ENCODE results near the gene RXRG. TPM values are rescaled to one million over a fixed set of nuclear protein-coding genes. Genes with fewer than 3 reads are reported as not detected.
A peak's percentile ranks its signal among the peaks of the same experiment; 100 is the strongest.

Gene RXRG
- total and polyA plus RNA-seq, 11 donors, result 0.91 to 11.4 (median 2.3) TPM

DNA sequence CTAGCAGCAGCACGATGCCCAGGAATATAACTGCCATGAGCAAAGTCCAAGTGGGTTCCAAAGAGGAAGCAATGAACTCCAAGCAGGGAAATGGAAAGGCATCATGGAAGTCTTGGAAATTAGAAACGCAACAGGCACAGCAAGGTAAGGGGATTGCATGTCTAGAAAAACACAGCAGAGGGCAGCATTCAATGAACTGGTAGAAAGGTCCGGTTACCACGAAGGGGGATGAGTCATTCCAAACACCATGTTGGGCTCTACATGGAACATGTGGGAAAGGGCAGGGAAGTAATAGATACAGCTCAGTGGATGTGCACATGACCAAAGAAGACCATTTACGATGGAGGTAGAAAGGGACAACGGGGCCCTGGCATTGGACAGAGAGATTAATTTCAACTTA is 36.4 kb downstream of the RXRG start:
- no peak overlapping the region for H3K27ac ChIP-seq

DNA sequence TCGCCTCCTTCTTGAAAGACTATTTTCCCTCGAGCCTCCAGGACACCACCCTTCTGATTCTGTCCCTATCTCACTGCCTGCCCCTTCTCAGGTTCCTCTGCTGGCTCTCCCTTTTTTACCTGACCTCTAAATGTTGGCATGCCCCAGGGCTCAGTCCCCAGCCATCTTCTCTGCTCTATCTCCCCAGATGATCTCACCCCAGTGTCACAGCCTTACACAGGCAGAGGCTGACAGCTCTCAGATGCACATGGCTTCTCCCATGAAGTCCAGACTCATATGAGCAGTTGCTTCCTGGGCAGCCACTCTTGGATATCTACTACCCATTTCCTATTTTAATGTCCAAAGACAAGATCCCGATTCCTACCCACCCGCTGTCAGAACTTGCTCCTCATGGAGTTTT is 37.5 kb downstream of the RXRG start:
- WGBS, 4 donors, result 78 to 94% (median 91%) methylated on average over 4 of the region's 4 CpGs
- no peaks in the 10 kb centered on the region for H3K36me3 ChIP-seq
- DNase-seq (no peak), ATAC-seq (no peak)
- no peak overlapping the region for H3K27ac ChIP-seq
- H3K9me3 ChIP-seq, result no peaks in the 10 kb centered on the region
- peaks cover 0 to 29% (median 6%) of the 10 kb centered on the region in 12 donors for H3K4me1 ChIP-seq
- intact Hi-C loops (cut with DNase I), result loop anchor here in 3 of 10 donors (5.0 to 10.0 kb wide), 3 partner anchors 90 to 507 kb away; partner anchors contain the start of gene LRRC52 (in 2 of the 3)
- H3K4me3 ChIP-seq, result no peak overlapping the region
- peaks cover 0 to 6% (median 0%) of the 10 kb centered on the region in 9 donors for H3K27me3 ChIP-seq
- TF ChIP-seq POLR2A (IDR thresholded peaks at IDR 0.05), result no peak
- TF ChIP-seq, protein P1, sequence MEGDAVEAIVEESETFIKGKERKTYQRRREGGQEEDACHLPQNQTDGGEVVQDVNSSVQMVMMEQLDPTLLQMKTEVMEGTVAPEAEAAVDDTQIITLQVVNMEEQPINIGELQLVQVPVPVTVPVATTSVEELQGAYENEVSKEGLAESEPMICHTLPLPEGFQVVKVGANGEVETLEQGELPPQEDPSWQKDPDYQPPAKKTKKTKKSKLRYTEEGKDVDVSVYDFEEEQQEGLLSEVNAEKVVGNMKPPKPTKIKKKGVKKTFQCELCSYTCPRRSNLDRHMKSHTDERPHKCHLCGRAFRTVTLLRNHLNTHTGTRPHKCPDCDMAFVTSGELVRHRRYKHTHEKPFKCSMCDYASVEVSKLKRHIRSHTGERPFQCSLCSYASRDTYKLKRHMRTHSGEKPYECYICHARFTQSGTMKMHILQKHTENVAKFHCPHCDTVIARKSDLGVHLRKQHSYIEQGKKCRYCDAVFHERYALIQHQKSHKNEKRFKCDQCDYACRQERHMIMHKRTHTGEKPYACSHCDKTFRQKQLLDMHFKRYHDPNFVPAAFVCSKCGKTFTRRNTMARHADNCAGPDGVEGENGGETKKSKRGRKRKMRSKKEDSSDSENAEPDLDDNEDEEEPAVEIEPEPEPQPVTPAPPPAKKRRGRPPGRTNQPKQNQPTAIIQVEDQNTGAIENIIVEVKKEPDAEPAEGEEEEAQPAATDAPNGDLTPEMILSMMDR (IDR thresholded peaks at IDR 0.05), result no peak

More for the DNA sequence above, 36.4 kb downstream of the RXRG start:
- intact Hi-C loops (cut with DNase I), result loop anchor here in 4 of 10 donors (2.0 to 10.0 kb wide), 4 partner anchors 89 to 506 kb away; partner anchors contain the start of gene LRRC52 (in 2 of the 4)
- Histone ChIP-seq H3K36me3 (no peaks in the 10 kb centered on the region), H3K27me3 (no peaks in the 10 kb centered on the region), H3K4me3 (no peak overlapping the region), H3K4me1 (peaks cover 0 to 29% (median 6%) of the 10 kb centered on the region in 12 donors), H3K9me3 (no peaks in the 10 kb centered on the region)
- WGBS, 4 donors, result 56 to 59% (median 57%) methylated on average over 6 of the region's 6 CpGs
- DNase-seq (peak in 2 of 5 donors; percentile 40 to 42), ATAC-seq (peak in 3 of 4 donors; percentile 55 to 70 (median 64))
- TF ChIP-seq POLR2A (IDR thresholded peaks at IDR 0.05), result no peak
- TF ChIP-seq, protein P1 (IDR thresholded peaks at IDR 0.05), result peak; percentile 17 to 60 (median 47)

DNA sequence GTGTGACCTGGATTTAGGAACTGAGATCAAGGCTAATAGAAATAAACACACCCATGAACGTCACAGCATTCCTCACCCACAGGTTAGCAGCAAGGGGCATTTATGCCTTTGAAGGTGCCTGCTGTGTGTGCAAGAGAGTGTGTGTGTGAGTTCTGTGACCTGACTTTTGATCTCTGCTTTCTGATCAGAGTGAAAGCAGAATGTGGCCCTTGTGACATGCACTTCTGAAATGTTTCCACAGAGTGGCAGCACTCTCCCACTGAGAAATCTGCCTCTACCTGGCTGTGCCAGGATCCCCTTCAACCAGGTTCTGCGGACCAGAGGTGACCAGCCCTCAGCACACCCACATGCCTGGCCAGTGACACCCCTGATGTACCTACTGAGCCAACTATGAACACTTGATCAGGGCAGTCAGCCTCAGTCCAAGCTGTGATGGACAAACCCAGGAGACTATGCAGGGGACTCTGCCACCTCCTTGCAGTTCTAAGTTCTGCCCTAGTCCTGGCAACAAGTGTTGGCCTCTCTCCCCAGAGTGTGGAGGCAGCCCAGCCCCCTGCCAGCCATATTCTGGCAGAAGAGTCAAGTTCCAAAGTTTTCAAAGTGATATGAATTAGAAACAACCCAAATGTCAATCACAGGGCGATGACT is 41.0 kb downstream of the RXRG start:
- peaks cover 0 to 14% (median 0%) of the 10 kb centered on the region in 9 donors for H3K27me3 ChIP-seq
- peak in 3 of 4 donors; percentile 52 to 62 (median 61) for ATAC-seq
- no peaks in the 10 kb centered on the region for H3K9me3 ChIP-seq
- no peak overlapping the region for H3K27ac ChIP-seq
- TF ChIP-seq, protein P1 (IDR thresholded peaks at IDR 0.05), result peak; percentile 40 to 72 (median 65)
- TF ChIP-seq POLR2A (IDR thresholded peaks at IDR 0.05), result no peak
- peaks cover 0 to 4% (median 0%) of the 10 kb centered on the region in 12 donors for H3K4me1 ChIP-seq
- peak in 1 of 5 donors; percentile 29 for DNase-seq
- no peaks in the 10 kb centered on the region for H3K36me3 ChIP-seq
- no peak overlapping the region for H3K4me3 ChIP-seq
- intact Hi-C loops (cut with DNase I), result loop anchor here in 9 of 10 donors (1.0 to 10.0 kb wide), 3 partner anchors 189 to 511 kb away; no protein-coding TSS in a partner anchor
- 38 to 42% (median 39%) methylated on average over 3 of the region's 3 CpGs for WGBS, 4 donors

DNA sequence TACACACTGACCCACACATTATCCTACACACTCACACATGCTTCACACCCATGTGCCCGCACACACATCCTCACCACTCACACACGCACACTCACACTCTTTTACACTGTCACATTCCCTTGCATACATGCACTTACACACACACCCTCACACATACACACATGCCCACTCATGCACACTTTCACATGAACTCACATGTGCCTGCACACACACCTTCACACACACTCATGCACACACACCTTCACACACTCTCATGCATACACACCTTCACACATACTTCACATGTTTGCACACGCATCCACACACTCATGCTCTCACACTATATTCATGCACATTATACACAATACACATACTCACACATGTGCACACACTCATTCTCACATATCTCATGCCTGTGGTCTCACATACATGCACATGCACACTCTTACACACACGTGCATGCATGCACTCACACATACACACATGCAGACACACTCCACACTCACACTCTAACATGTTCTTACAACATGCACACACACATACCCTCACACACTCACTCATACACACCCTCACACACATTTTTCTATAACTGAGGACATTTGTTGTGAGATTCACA is 42.3 kb downstream of the RXRG start:
- ATAC-seq, result no peak
- 89 to 95% (median 92%) methylated on average over 4 of the region's 4 CpGs for WGBS, 4 donors
- intact Hi-C loops (cut with DNase I), result loop anchor here in 2 of 10 donors (2.0 to 10.0 kb wide), 2 partner anchors 190 to 512 kb away; no protein-coding TSS in a partner anchor
- H3K4me3 ChIP-seq, result no peak overlapping the region
- H3K36me3 ChIP-seq, result no peaks in the 10 kb centered on the region
- no peak for DNase-seq
- no peak overlapping the region for H3K27ac ChIP-seq
- peaks cover 0 to 22% (median 0%) of the 10 kb centered on the region in 9 donors for H3K27me3 ChIP-seq
- peaks cover 0 to 11% (median 3%) of the 10 kb centered on the region in 12 donors for H3K4me1 ChIP-seq
- TF ChIP-seq, protein P1 (IDR thresholded peaks at IDR 0.05), result no peak
- TF ChIP-seq POLR2A (IDR thresholded peaks at IDR 0.05), result no peak
- no peaks in the 10 kb centered on the region for H3K9me3 ChIP-seq
